Endometrial microvascular endothelial cells (primary cell): ENCODE measurements around the gene SLC6A3. TPM values are rescaled to one million over a fixed set of nuclear protein-coding genes. Genes with fewer than 3 reads are reported as not detected.
"Not testable (repeated sequence)": the region's sequence is repeated elsewhere in the genome, so short reads cannot be mapped to it uniquely, and the experiment has no call there.

Experiments used
- in situ Hi-C: cut with HindIII; loops from 2 replicates; pipeline ENCODE4 v1.10.0; 2017; ENCODE audit warnings: low sequenced_read_pairs, low pct_unique_long_range_greater_than_20kb; ENCODE audit errors: inconsistent ontology term
- total RNA-seq: library from RNA; depleted of rRNA; stranded (reverse); fragments of >200 nt; gene quantifications from one replicate; pipeline ENCODE4 v1.2.3, GENCODE V29; 2015; ENCODE audit errors: inconsistent ontology term

The SLC6A3 gene
- total RNA-seq, 1 donor from 2014 or later: not detected

DNA sequence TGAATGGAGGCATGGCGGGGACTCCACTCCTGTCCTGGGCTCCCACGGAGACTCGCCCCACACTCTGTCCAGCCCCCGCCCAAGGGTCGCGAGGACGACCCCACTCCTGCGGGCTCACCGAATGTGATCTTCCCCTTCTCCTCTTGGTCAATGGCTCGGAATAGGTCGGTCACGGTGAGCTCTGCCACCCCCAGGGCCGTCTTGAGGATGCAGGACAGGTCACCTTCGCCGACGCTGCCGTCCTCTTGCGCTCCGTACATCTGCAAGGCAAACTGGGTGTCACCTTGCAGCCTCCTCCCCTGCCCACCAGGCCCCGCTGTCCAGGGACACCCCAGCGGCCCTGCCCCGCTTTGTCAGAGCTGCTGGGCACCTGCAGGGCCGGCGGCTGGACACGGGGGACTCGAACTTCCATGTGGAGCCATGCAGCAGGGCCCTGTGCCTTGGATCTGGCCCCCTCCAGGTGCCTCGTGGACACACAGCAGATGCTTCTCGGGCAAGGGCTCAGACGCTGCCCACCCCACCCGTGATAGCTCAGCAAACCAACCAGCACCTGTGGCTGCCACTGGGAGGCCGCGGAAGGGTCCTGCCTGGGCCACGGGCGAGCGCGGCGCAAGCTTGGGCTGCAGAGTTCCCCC, 21.5 kb upstream of the SLC6A3 start:
- in situ Hi-C loops: no loop called here

GRCh38 chr5:1465966-1466471, 20.8 kb upstream of the SLC6A3 start:
- in situ Hi-C loops: no loop called here

DNA sequence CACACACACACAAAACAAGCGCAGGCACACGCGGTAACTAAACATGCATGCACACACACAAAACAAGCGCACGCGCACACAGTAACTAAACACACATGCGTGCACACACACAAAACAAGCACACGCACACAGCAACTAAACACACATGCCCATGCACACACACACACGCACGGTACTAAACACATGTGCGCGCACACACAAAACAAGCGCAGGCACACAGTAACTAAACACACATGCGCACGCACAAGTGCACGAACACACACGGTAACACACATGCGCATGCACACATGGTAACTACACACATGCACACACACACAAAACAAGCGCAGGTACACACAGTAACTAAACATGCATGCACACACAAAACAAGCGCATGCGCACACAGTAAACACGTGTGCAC, 19.9 kb upstream of the SLC6A3 start:
- in situ Hi-C loops: no loop called here

- in situ Hi-C loops: no loop called here
Observed at GRCh38 chr5:1464511-1464910, 19.3 kb upstream of the SLC6A3 start.

DNA sequence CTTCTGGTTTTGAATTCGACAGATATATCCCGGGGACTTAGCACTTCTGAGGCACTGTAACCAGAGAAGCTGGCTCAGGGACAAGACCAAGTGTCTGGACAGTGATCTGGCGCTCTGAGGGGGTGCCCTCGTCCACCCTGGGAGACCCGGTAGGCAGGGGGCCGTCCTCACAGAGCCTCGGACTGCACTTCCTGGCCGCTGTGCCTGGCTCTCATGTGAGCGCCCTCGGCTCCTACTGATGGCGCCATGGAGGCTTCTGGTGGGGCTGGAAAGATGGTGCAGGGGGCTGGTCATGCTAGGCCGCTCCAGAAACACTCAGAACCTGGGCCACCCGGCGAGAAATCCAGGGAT, 18.8 kb upstream of the SLC6A3 start:
- in situ Hi-C loops: no loop called here

DNA sequence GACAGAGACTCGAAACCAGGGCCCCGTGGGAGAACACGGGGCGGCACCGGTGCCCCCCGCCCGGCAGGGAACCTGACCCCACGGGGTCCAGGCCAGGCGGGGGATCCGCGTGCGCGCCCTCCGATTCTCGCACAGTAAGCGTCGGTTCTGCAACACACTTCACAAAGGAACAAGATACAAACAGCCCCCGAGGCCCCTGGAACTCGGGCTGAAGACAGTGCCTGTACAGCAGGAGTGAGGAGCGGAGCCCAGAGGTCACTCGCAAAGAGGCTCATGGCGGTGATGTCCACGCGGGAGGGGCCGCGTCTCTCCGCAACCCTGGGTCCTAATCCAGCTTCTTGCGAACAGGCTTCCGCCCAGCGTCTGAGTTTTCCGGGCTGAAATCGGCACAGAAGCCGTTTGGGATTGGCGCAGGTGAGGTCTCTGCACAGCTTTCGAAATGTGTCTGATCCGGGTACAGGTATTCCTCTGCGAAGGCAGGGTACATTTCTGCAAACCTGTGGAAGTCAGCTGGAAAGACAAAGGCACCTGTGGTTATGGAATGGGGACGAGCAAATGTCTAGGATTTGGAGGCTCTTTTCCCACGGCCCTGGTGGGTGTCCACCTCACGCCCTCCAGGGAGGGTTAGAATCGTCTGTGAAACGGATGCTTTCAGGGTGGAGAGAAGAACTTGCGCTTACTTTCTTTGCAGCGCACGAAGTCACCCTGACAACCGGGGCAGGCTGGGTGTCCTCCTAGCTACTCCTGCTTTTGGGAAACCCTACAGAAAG, 18.3 kb upstream of the SLC6A3 start:
- in situ Hi-C loops: no loop called here

- in situ Hi-C loops: no loop called here
Observed at GRCh38 chr5:1462358-1462757, 17.1 kb upstream of the SLC6A3 start.

DNA sequence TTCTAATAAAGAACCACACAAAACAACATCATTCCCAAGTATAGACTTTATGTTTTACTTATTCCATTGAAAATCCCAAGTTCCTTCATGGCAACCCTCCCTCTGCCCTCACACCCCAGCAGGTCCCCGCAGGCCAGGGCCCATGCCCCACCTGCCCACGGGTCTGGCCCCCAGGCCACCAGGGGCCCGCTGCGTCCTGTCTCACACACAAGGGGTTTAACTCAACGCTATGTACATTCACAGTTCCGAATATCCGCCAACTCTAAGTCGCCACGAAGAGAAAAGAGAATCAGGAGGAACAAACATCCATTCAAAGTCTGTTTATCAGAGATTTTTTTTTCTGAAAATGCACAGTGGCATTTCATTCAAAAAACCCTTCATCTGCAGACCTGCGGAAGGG, 16.2 kb upstream of the SLC6A3 start:
- in situ Hi-C loops: no loop called here

- in situ Hi-C loops: no loop called here
Observed at GRCh38 chr5:1460054-1460682, 14.9 kb upstream of the SLC6A3 start.

- in situ Hi-C loops: not testable (repeated sequence)
Observed at GRCh38 chr5:1459435-1459834, 14.2 kb upstream of the SLC6A3 start.

DNA sequence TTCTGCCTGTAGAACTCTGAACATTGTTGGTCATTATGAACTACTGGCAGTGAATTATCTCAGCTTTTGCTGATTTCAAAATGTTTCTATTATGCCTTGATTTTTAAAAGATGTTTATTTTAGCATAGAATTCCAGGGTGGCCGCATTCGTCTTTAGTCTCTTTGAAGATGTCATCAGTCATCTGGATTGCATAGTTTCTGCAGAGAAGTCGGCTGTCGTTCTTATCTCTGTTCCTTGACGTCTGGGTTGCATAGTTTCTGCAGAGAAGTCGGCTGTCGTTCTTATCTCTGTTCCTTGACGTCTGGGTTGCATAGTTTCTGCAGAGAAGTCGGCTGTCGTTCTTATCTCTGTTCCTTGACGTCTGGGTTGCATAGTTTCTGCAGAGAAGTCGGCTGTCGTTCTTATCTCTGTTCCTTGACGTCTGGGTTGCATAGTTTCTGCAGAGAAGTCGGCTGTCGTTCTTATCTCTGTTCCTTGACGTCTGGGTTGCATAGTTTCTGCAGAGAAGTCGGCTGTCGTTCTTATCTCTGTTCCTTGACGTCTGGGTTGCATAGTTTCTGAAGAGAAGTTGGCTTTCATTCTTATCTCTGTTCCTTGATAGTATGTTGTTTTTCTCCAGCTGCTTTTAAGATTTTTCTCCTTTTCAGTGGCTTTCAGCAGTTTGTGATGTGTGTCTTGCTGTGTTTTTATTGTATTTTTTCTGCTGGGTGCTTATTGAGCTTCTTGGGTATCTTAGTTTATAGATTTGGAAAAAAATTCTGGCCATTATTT, 11.1 kb upstream of the SLC6A3 start:
- in situ Hi-C loops: not testable (repeated sequence)

GRCh38 chr5:1453613-1454012, 8.4 kb upstream of the SLC6A3 start:
- in situ Hi-C loops: no loop called here

- in situ Hi-C loops: no loop called here
Observed at GRCh38 chr5:1449081-1449630, 3.9 kb upstream of the SLC6A3 start.

DNA sequence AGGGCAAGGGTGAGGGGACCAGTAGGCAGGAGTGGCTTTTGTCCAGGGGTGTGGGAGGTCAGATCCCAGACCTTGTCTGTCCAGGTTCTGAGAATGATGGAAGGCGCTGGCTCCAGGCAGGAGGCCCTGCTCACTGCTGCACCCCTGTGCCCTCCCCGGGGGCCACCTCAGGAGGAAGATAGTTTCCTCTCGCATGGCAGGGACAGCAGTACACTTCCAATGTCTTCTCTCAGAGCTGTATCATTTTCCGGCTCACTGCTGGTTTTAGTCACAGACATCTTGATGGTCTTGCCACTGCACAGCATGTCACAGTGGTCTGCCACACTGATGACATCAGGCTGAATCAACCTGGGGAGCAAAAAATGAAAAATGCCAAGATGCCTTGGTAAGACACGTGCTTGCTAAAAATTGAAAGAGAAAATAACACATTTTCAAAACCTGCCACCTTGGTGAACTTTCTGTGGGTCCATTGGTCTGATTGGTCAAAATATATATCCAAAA, 3.3 kb upstream of the SLC6A3 start:
- in situ Hi-C loops: no loop called here

DNA sequence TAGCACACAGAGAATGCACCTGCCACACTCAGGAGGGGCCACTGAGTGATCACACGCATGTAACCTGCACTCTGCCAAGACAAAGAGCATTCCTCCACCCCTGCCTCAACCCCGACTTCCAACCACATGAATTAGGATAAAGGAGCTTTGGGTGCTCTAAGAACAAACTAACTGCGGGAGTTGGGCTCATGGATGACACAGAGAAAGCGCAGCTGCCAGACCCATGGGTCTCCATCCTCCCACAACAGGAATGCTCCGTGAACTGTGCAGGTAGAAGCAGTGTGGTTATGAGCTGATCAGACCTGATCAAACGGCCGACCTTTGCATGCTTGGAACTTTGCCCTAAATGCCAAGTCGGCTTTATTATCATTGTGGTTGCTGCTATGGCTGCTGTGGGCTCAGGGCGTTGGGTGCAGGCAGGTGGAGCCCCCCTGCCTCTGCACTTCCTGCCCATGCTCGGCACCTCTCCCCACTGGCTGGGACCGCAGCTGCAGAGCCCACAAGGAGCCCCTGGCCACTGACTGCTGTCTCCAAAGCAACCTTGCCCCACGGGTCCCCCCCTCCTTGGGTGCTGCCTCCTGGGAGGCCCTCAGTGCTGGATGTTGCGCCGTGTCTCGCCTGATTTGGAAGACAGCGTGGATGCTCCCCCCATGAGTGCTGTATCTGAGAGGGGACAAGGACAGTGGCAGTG, 2.6 kb upstream of the SLC6A3 start:
- in situ Hi-C loops: no loop called here

DNA sequence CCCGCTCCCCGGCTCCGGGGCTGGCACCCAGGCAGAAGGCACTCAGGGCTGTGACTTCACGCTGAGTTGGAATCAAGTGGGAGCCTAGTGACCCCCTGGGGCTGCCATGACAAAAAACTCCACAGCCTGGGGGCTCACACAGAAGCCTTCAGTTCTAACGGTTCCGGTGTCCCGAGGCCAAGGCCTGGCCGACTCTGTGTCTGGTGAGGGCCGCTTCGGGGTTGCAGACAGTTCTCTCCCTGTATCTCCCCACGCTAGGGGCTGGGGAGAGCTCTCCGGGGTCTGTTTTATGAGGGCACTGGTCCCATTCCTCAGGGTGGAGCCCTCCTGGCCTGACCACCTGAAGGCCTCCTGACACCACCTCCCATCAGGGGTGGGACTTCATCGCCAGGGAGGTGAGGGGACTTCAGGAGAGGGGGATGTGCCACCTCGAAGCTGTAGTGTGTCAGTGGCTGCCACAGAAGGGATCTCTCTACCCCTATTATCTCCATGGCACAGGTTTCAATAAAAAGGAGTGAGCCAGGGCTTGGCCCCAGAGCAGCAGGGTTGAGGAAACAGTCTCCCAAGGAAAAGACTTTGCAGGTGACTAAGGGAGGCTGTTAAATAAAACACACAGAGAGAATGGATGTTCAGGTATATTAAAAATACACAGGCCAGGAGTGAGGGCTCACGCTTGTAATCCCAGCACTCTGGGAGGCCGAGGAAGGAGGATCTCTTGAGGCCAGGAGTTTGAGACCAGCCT, 1.5 kb upstream of the SLC6A3 start:
- in situ Hi-C loops: no loop called here

GRCh38 chr5:1445689-1446601, 705 bp upstream of the SLC6A3 start:
- in situ Hi-C loops: no loop called here
